GM19023 (cell line): ENCODE data around the gene NANOS2.
A peak's percentile ranks its signal among the peaks of the same experiment; 100 is the strongest.

Source experiments
- ATAC-seq: cut with Tn5 transposase; IDR thresholded peaks from one replicate; pipeline ENCODE4 v1.9.1; 2021; ENCODE audit warnings: mild to moderate bottlenecking, moderate library complexity; ENCODE audit not compliant: unreplicated experiment

NANOS2 gene

DNA sequence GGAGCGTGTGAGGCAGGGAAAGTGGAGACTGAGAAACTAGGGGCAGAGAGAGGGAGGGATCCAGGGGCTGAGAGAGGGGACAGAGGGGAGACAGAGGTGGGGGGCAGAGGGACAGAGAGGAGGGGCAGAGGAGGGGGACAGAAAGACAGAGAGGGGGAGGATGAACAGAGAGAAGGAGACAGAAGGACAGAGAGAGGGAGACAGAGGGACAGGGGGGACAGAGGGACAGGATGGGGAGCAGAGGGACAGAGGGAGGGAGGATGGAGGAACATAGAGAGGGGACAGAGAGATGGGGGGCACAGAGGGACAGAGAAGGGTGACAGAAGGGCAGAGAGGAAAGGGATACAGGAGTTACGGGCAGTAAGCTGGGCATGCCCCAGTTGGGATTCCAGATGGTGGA, 14.7 kb upstream of the NANOS2 start:
- no peak for ATAC-seq

DNA sequence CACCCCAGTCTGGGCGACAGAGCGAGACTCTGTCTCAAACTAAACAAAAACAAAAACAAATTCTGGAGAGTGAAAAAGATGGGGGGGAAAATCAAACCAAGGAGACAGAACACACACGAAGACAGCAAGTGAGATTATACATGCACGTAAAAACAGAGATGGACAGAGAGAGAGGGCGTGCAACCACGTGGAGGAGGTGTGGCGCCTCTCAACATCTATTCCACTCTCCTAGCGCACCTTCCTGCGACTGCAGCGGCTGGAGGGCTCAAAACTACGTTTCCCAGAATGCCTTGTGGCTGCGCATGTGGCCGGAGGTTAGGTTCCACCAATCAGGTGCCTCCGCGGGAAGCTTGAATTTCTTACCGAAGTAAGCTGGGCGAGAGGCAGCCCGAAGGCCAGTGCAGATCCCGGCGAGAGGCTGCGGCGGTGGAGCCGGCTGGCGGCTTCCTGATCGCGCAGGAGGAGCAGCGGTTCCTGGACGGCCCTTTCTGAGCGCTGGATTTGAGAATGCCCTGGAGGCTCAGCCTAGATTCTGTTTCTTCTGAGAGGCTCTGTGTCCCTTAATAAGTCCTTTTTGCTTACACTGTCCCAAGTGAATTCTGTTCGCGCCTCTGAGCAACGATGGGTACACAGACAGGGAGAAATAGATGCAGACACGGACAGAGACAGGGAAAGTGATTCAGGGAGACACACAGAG, 13.1 kb upstream of the NANOS2 start:
- no peak for ATAC-seq

DNA sequence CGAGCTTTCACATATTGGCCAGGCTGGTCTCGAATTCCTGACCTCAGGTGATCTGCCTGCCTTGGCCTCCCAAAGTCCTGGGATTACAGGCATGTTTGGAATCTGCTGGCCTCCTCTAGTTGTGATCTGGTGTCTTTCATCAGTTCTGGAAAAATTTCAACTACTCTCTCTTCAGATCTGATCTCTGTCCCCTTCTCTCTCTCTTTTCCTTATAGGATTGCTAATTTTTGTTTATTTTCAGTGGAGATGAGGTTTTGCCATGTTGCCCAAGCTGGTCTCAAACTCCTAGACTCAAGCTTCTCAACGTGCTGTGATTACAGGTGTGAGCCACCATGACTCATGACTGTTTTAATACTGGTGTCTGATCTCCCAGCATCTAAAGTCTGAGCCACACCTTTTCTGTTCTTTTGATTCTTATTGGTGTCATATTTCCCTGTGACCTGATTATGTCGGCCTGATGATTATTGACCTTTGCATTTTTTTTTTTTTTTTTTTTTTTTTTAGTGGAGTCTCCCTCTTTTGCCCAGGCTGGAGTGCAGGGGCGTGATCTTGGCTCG, 10.4 kb upstream of the NANOS2 start:
- ATAC-seq = no peak

DNA sequence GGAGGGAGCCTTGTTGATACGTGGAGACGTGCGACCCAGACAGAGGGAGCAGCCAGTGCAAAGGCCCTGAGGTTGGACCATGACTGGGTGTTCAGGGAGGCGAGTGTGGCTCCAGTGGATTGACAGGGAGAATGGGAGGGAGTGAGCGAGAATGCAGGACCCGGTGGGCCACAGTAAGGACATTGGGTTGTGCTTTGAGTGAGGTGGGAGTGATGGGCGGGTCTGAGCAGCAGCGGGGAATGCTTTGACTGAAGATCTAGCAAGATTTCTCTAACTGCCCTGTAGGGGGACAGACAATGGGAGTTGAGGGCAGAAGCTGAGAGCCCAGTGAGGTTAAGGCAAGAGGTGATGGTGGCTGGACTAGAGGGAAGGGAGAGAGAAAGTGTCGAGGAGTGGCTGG, 7.7 kb upstream of the NANOS2 start:
- ATAC-seq = no peak

DNA sequence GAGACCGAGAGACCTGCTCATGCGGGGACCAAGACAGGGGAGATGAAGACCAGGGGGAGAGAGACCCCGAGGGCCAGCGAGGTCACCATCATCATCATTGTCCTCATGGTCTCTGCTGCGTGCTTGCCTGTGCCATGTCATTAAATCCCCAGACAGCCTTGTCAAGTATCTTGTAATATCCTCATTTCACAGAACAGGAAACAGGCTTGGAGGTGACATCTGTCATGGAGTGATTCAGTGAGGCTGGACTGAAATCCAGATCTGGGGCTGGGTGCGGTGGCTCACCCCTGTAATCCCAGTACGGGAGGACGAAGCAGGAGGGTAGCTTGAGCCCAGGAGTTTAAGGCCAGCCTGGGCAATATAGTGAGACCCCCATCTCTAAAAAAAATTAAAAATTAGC, 5.9 kb upstream of the NANOS2 start:
- ATAC-seq = no peak

DNA sequence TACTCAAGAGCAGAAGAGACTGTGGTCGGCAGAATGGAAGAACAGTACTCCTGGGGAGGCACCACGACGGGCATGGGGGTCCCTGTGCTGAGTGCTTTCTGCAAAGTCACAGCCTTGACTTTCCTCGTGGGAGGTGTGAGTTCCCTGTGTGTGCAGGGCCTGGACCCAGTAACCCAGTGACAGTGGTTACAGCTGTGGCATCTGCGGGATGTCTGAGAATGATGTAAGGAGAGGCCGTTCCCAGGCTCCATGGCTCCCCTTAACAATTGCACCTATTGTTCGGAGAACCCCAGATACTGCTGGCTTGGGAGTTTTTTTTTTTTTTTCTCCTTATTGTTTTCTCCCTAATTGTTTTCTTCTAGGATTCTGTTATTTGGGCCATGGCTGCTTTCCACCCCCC, 5.1 kb upstream of the NANOS2 start:
- no peak for ATAC-seq

DNA sequence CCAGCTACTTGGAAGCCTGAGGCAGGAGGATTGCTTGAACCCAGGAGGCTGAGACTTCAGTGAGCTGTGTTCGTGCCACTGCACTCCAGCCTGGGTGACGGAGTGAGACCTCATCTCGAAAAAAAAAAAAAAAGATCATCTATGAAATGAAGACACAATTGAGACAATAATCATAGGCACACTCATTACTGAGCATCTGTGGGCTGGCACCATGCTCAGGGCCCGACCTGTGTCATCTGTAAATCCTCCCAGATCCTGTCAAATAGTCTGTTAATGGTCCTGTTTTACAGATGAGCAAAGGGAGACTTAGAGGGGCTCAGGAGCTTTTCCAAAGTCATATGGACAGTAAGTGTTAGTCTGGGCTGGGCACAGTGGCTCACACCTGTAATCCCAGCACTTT, 4.1 kb upstream of the NANOS2 start:
- no peak for ATAC-seq

DNA sequence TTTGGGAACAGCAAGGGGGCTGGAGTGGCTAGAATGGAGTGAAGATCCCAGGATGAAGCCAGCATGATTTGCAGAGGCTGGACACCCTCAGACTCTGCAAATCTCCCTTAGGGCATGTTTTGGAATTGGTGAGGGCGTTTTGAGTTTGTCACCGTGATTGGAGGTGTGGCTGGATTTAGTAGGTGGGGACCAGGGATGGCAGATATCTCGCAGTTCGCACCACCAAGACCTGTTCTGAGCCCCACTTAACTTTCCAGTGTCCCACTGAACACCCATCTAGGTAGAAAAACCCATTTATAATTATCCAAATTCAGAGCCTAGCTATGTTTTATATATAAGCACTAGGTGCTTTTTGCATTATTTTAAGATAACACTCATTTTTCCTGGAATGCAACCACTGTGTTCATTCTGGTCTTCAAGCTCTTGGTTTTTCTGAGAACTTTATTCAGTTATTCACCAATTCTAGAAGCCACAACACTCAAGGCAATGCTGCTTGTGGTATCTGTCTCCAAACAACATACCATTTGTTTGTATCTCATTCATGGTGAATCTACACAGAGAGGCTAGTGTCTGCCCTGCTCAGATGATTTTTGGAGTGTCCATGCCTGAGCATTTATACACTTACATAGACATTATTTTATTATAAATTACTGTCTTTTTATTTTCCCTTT, 3.0 kb upstream of the NANOS2 start:
- no peak for ATAC-seq

DNA sequence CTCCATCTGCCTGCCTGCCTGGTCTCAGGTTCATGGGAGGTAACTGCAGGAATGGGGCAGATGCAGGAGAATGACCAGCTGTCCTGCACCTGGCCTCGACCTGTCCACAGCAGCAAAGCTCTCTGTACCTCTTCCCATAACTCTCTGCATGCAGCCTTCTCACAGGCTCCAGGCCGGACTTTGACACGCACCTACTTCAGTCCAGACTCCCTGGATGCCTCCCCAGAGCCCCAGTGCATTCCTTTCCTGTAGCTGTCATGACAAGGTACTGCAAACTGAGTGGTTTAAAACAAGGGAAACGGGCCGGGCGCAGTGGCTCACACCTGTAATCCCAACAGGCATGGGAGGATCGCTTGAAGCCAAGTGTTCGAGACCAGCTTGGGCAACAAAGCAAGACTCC, 3.3 kb downstream of the NANOS2 start:
- ATAC-seq = no peak

DNA sequence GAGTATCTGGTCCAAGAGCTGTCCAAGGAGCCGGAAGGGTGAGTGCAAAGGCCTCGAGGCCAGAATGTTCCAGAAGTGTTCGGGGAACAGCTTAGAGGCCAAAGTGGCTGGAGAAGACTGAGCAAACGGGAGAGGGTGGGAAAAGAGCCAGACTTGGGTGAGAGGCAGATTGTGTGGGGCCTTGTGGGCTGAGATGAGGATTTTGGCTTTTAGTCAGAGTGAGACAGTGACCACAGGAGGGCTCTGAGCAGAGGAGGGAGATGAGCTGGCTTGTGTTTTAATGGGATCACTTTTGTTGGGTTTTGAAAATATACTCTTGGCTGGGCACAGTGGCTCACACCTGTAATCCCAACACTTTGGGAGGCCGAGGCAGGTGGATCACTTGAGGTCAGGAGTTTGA, 5.6 kb downstream of the NANOS2 start:
- no peak for ATAC-seq

DNA sequence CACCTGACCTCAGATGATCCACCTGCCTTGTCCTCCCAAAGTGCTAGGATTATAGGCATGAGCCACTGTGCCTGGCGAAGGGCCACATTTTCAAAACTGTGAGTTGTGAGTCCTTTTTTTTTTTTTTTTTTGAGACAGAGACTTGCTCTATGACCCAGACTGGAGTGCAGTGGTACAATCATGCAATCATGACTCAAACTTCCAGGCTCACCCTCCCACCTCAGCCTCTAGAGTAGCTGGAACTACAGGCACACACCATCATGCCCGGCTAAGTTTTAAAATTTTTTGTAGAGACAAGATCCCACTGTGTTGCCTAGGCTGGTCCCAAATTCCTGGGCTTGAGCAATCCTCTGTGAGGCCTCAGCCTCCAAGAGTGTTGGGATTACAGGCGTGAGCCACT, 8.4 kb downstream of the NANOS2 start:
- ATAC-seq = no peak

DNA sequence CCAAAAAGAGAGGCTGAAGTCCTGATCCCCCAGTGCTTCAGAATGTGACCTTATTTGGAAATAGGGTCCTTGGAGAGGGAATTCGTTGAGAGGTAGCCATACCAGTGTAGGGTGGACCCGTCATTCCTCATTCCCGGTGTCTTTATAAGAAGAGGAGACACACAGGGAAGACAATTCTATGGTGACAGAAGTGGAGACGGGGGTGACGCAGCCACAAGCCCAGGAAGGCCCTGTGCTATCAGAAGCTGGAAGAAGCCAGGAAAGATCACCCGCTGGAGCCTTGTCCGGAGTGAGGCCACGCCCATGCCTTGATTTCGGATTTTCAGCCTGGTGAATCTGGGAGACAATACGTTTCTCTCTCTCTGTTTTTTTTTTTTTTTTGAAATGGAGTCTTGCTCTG, 9.6 kb downstream of the NANOS2 start:
- ATAC-seq = no peak

DNA sequence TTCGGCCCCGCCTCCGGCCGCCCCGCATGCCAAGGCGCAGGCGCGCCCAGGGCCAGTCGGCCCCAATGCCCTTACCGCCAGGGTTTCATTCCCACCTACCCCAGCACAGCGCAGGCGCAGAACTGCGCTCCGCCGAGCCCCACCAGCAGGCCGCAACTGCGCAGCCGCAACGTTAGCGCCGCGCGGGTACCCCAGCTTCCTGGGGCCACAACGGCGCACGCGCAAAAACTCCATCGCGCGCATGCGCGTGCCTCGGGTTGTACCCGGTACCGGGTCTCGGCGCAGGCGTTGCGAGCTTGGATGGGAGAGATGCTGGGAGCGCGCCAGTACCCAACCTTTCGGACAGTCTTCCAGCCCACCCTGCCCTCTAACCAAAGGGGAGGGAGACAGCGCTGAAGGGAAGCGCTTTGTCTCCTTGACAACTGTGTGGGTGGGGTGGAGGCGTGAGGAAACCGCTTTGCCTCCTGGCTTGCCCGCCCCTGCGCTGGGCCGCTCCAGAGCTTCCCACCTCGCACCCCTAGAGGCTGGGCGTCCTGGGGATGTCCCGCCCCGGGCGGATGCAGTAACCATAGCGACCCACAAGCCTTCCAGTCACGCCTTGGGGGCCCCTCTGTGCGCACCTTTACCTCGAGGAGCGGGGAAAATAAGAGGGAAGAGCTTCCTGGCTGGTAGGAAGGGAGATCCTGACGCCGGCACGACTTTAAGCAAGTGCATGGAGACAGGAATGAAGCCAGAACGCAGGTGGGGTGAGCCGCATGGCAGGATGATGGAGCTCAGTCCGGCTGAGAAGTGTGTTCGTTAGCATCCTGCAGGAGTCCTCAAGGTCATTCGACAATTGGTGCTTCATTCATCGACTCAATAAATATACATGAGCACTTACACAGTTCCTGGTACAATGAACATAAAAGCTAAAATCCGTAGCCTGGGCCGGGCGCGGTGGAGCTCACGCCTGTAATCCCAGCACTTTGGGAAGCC, 11.6 kb downstream of the NANOS2 start:
- ATAC-seq = peak; percentile 83

DNA sequence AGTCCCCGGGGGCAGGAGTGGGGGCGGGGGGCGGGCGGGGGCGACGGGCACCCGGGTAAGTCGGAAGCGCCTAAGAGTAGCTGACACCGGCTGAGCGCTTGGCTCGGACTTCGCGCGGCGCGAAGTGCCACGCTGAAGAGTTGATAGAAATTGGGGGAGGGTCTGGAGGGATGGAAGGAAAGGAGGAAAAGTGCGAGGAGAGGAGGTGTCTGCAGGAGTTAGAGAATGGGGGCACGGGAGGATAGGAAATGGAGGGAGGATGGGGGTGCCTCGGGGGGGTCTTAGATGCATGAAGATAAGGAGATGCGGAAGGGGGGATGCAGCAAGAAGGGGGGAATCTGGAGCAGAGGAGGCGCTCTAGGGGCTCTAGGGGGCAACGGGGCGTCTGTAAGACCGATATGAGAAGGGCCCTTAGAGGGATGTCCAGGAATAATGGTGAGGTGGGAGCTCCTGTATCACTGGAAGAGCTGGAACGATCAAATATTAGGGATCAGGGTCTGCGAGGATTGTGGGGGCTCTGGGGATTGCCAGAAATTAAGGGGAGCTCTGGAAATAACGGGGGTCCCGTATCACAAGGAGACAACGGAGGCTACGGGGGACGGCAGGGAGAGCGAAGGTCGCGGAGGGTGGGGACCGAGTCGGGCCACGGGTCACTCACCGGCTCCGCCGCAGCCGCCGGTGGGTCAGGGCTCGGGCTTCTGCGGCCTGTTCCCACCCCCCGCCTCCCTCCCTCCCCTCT, 12.5 kb downstream of the NANOS2 start, which contains the start of gene MYPOP:
Gene MYPOP, minus strand, starts transcription at position 702 of the 739 bp plus-strand sequence. CDS start 840 bp downstream, outside the sequence.
- ATAC-seq = no peak

DNA sequence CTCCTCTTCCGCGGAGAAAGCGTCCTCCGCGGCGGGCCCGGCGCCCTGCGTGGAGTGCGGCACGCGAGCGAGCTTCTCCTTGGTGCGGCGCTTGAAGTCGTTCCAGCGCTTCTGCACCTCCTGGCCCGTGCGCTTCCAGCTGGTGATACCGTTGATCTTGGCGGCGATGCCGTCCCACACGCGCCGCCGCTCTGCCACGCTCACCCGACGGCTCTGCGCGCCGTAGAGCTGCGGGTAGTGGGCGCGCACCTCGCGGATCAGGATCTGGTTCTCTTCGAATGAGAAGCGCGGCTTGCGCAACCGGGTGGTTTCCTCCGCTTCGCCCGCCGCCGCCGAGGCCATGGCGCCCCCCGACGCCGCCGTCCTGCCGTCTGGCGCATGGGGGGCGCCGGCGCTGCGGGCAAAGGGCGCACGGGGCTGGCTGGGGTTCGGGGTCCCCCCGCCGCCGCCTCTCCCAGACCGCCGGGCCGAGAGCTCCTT, 13.1 kb downstream of the NANOS2 start:
- no peak for ATAC-seq

DNA sequence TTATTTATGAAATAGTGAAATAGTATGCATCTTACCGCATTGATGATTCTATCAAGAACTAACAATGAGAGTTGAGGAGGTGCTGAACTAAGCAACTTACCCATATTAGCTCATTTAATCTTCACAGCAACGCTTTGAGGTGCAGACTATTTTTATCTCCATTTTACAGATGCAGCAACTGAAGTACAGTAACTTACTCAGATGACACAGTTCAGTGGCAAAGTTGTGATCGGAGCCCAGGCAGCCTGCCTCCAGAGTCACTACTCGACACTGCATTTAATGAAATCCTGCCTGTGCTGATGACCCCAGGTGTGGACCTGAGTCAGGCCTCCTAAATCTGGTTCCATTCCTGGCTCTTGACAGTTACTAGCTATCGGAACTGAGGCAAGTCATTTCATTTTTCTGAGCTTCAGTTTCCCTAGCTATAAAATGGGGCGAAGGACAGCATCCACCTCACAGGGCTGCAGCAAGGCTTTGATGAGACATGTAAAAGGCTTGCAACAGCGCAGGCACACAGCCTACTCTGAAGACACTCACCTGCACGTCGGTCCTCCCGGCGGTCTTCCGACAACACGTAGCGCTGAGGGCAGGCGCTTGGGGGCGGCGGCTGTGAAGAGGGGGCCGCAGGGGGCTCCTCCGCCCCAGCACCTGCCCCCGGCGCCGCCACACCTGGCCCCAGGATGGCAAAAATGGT, 13.7 kb downstream of the NANOS2 start:
- ATAC-seq = no peak

DNA sequence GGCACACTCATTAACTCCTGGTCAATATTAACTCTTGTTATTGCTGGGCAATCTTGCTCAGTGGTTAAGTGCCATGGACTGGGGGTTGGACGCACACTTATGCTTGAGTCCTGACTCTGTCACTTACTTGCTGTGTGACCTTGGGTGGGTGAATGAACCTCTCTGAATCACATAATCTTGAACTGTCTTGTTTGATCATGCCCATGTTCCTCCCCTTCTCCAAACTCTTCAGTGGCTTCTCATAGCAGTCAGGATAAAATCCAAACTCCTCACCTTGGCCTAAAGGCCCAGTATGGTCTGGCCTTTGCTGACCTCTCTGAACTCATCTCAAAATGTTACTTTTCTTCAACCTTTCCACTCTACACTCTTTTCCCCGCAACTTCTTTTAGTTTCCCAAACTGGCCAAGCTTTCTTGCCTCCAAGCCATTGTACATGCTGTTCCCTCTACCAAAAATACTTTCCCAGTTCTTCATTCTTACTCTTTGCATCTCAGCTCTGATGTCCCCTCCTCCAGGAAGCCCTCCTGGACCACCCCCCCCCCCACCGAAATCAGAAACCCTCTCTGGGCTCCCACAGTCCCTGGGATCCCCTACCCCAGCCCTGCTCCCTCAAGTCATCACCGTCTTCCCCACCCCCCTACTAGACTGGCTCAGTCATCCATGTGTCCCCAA, 14.5 kb downstream of the NANOS2 start:
- no peak for ATAC-seq

DNA sequence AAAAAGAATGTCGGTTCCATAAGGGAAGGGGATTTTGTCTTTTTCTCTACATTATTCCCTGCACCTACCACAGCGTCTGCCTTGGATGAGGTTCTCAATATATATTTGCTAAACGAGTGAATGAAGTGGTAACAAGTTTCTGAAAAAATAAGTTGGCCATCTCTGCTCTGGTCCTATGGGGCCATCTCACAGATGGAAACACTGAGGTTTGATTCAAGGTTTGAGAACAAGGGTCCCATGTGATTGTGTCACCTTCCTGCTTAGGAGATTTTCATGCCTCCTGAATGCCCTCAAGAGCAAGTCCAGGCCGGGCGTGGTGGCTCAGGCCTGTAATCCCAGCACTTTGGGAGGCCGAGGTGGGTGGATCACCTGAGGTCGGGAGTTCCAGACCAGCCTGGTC, 15.3 kb downstream of the NANOS2 start:
- ATAC-seq = no peak

DNA sequence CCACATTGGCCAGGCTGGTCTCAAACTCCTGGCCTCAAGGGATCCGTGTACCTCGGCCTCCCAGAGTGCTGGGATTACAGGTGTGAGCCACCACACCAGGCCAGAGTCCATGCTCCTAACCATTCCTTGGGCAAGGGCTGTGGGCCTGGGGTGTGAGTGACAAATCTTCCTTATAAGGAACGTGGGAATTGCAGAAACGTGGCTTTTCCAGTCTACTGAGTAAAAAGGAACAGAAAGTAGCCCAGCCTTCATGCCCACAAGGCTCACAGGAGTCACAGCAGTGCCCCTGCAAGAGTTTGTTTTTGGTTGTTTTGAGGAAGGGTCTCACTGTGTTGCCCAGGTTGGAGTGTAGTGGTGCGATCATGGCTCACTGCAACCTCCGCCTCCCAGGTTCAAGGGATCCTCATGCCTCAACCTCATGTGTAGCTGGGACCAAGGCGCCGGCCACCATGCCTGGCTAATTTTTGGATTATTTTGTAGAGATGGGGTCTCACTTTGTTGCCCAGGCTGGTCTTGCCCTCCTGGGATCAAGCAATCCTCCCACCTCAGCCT, 17.2 kb downstream of the NANOS2 start:
- no peak for ATAC-seq
